Keratinocyte (primary cell): Measurements from ENCODE around the gene CNGA2. TPM values are rescaled to one million over a fixed set of nuclear protein-coding genes. Genes with fewer than 3 reads are reported as not detected.

ENCODE experiments used
- DNase-seq: peaks from one replicate; pipeline ENCODE4 v3.0.0-alpha.2; 2011; ENCODE audit warnings: low read depth, missing footprints, low spot score
- FAIRE-seq: peaks from 2 replicates; lab custom pipeline; 2011; peaks lifted over from hg19 to GRCh38; lab: Jason Lieb, UNC
- H2AFZ ChIP-seq: 2 replicates; pipeline ENCODE4 v1.6.0; 2012; ENCODE audit warnings: low read length, control low read depth, inconsistent platforms; ENCODE audit not compliant: control insufficient read depth
- H3K27ac ChIP-seq: 2 replicates; pipeline ENCODE4 v1.5.1; 2011; ENCODE audit warnings: low read length; ENCODE audit not compliant: control insufficient read depth, insufficient read depth
- H3K27me3 ChIP-seq: 3 replicates; pipeline ENCODE4 v1.6.0; 2011; ENCODE audit warnings: low read length; ENCODE audit not compliant: control insufficient read depth, insufficient read depth; ENCODE audit errors: extremely low read depth
- H3K36me3 ChIP-seq, 2 experiments: 2 replicates in 1 of 2; 3 replicates in 1 of 2; pipeline ENCODE4 v1.5.1; 2011; ENCODE audit warnings: low read length in 2 of 2, mild to moderate bottlenecking in 1 of 2; ENCODE audit not compliant: control insufficient read depth in 2 of 2, insufficient read depth in 2 of 2; ENCODE audit errors: extremely low read depth in 1 of 2
- H3K4me1 ChIP-seq: 3 replicates; pipeline ENCODE4 v1.5.1; 2011; ENCODE audit warnings: low read length; ENCODE audit not compliant: control insufficient read depth, insufficient read depth; ENCODE audit errors: extremely low read depth
- H3K4me2 ChIP-seq: 3 replicates; pipeline ENCODE4 v1.6.0; 2011; ENCODE audit warnings: low read depth, low read length; ENCODE audit not compliant: control insufficient read depth, insufficient read depth; ENCODE audit errors: extremely low read depth
- H3K4me3 ChIP-seq, 3 experiments: fragments of 200-600 bp in 1 of 3; sonication (generic) in 1 of 3; 2 replicates in 2 of 3; 3 replicates in 1 of 3; pipeline ENCODE4 v1.5.1; 2011 to 2016; ENCODE audit warnings: low read length in 3 of 3, mild to moderate bottlenecking in 3 of 3, control low read depth in 2 of 3, inconsistent platforms in 1 of 3, low read depth in 1 of 3, mixed read lengths in 1 of 3, mixed run types in 1 of 3, moderate library complexity in 1 of 3; ENCODE audit not compliant: control insufficient read depth in 2 of 3, insufficient read depth in 2 of 3; ENCODE audit errors: extremely low read depth in 1 of 3
- H3K79me2 ChIP-seq: 2 replicates; pipeline ENCODE4 v1.6.0; 2012; ENCODE audit warnings: low read length; ENCODE audit not compliant: control insufficient read depth, insufficient read depth
- H3K9ac ChIP-seq: 3 replicates; pipeline ENCODE4 v1.6.0; 2011; ENCODE audit warnings: low read length; ENCODE audit not compliant: control insufficient read depth, insufficient read depth; ENCODE audit errors: extremely low read depth
- H3K9me1 ChIP-seq: 3 replicates; pipeline ENCODE4 v1.6.0; 2011; ENCODE audit warnings: low read length; ENCODE audit not compliant: control insufficient read depth, insufficient read depth; ENCODE audit errors: extremely low read depth
- H3K9me3 ChIP-seq: 2 replicates; pipeline ENCODE4 v1.5.1; 2012; ENCODE audit warnings: low read depth, low read length; ENCODE audit not compliant: control insufficient read depth
- H4K20me1 ChIP-seq: 3 replicates; pipeline ENCODE4 v1.6.0; 2011; ENCODE audit warnings: low read length; ENCODE audit not compliant: control insufficient read depth, insufficient read depth; ENCODE audit errors: extremely low read depth
- EZH2 ChIP-seq: IDR thresholded peaks from one replicate; pipeline ENCODE4 v1.6.1; 2012; ENCODE audit warnings: inconsistent platforms, mild to moderate bottlenecking, low read length, moderate library complexity
- dilution Hi-C: fragments of 300-500 bp; cut with MboI; formaldehyde crosslinking; loops from one replicate; pipeline ENCODE4 v1.7.0; 2020; ENCODE audit warnings: low sequenced_read_pairs; ENCODE audit not compliant: extremely low pct_ligation_motif_present
- polyA plus RNA-seq, 5 experiments: library from polyadenylated mRNA; depleted of rRNA in 3 of 5; stranded (reverse) in 3 of 5; stranded (forward) in 1 of 5; unstranded in 1 of 5; fragments of >200 nt; gene quantifications; 1 replicate in 1 of 5; 2 replicates in 3 of 5; 3 replicates in 1 of 5; pipeline versions ENCODE4 v1.2.1 to v1.2.3, GENCODE V29; 2011 to 2012; ENCODE audit warnings: missing spikeins in 2 of 5, low read depth in 1 of 5, low replicate concordance in 1 of 5
- TF ChIP-seq, protein P1 (sequence below), 3 experiments: IDR thresholded peaks in 1 of 3; conservative IDR thresholded peaks in 1 of 3; optimal IDR thresholded peaks in 1 of 3; 2 replicates in 2 of 3; 3 replicates in 1 of 3; pipeline versions ENCODE3 to v1.5.1; 2011; ENCODE audit warnings: low read length in 3 of 3, mild to moderate bottlenecking in 3 of 3, moderate library complexity in 2 of 3, control low read depth in 1 of 3, inconsistent platforms in 1 of 3; ENCODE audit not compliant: insufficient read depth in 2 of 3; ENCODE audit errors: extremely low read depth in 1 of 3

Gene CNGA2
- polyA plus RNA-seq, 1 donor (not counting 4 experiments of a cell fraction or from before 2014, with no cell fraction given) = not detected

GRCh38 chrX:151754047-151754429, 19.5 kb downstream of the CNGA2 start:
- DNase-seq (peak; percentile 15), FAIRE-seq (no peak)
- peak overlapping the region; percentile 43 for H3K4me2 ChIP-seq
- no peaks in the 10 kb centered on the region for H4K20me1 ChIP-seq
- no peak for TF ChIP-seq EZH2
- TF ChIP-seq, protein P1, sequence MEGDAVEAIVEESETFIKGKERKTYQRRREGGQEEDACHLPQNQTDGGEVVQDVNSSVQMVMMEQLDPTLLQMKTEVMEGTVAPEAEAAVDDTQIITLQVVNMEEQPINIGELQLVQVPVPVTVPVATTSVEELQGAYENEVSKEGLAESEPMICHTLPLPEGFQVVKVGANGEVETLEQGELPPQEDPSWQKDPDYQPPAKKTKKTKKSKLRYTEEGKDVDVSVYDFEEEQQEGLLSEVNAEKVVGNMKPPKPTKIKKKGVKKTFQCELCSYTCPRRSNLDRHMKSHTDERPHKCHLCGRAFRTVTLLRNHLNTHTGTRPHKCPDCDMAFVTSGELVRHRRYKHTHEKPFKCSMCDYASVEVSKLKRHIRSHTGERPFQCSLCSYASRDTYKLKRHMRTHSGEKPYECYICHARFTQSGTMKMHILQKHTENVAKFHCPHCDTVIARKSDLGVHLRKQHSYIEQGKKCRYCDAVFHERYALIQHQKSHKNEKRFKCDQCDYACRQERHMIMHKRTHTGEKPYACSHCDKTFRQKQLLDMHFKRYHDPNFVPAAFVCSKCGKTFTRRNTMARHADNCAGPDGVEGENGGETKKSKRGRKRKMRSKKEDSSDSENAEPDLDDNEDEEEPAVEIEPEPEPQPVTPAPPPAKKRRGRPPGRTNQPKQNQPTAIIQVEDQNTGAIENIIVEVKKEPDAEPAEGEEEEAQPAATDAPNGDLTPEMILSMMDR (optimal IDR thresholded peaks at IDR 0.05 in 1 of 3, IDR thresholded peaks at IDR 0.05 in 1 of 3, conservative IDR thresholded peaks at IDR 0.05 in 1 of 3; ENCODE audit: extremely low read depth in 1 of 3, insufficient read depth in 2 of 3, low read length in 3 of 3) = no peak
- no peaks in the 10 kb centered on the region for H3K36me3 ChIP-seq
- no peak overlapping the region for H3K9ac ChIP-seq
- no peak overlapping the region for H2AFZ ChIP-seq
- H3K9me1 ChIP-seq = no peaks in the 10 kb centered on the region
- dilution Hi-C loops = no loop called here
- peak overlapping the region; percentile 19 for H3K27ac ChIP-seq
- peaks cover 4% of the 10 kb centered on the region for H3K4me1 ChIP-seq
- H3K27me3 ChIP-seq = no peaks in the 10 kb centered on the region
- H3K9me3 ChIP-seq = peaks cover 2% of the 10 kb centered on the region
- no peaks in the 10 kb centered on the region for H3K79me2 ChIP-seq
- no peak overlapping the region for H3K4me3 ChIP-seq

GRCh38 chrX:151754641-151755215, 20.2 kb downstream of the CNGA2 start:
- Histone ChIP-seq H3K4me3 (no peak overlapping the region), H3K36me3 (no peaks in the 10 kb centered on the region), H2AFZ (no peak overlapping the region), H3K4me2 (peak overlapping the region; percentile 4), H3K9ac (no peak overlapping the region), H3K79me2 (no peaks in the 10 kb centered on the region), H3K9me3 (peaks cover 2% of the 10 kb centered on the region), H3K27me3 (no peaks in the 10 kb centered on the region), H3K9me1 (no peaks in the 10 kb centered on the region), H3K4me1 (peaks cover 4% of the 10 kb centered on the region), H4K20me1 (no peaks in the 10 kb centered on the region), H3K27ac (no peak overlapping the region)
- TF ChIP-seq, protein P1 (optimal IDR thresholded peaks at IDR 0.05 in 1 of 3, IDR thresholded peaks at IDR 0.05 in 1 of 3, conservative IDR thresholded peaks at IDR 0.05 in 1 of 3; ENCODE audit: extremely low read depth in 1 of 3, insufficient read depth in 2 of 3, low read length in 3 of 3) = no peak
- no peak for TF ChIP-seq EZH2
- dilution Hi-C loops = no loop called here
- no peak for DNase-seq
- FAIRE-seq = peak; percentile 76
